Psoas muscle (tissue), 8 donors: ENCODE results near the gene CCNY. TPM values are rescaled to one million over a fixed set of nuclear protein-coding genes. Genes with fewer than 3 reads are reported as not detected.
"Not testable (repeated sequence)": the region's sequence is repeated elsewhere in the genome, so short reads cannot be mapped to it uniquely, and the experiment has no call there.

Experiments used
- ATAC-seq, 4 donors: fragments of 200-7000 bp; cut with Tn5 transposase; one replicate each; pipeline ENCODE4 v1.9.1; 2020; ENCODE audit warnings: moderate library complexity in 3 of 4, mild to moderate bottlenecking in 2 of 4
- DNase-seq, 2 donors: peaks; one replicate each; pipeline ENCODE4 v3.0.0-alpha.2; 2020
- H3K27ac ChIP-seq: fragments of 200-600 bp; one replicate; pipeline ENCODE4 v1.8.0; 2022
- H3K27me3 ChIP-seq, 3 donors: fragments of 200-600 bp in 1 of 3; one replicate each; pipeline versions ENCODE4 v1.6.1 to v1.8.0; 2013 to 2022; ENCODE audit warnings: low read length in 2 of 3, mild to moderate bottlenecking in 2 of 3, moderate library complexity in 1 of 3; ENCODE audit not compliant: insufficient read depth in 3 of 3
- H3K36me3 ChIP-seq, 2 donors: fragments of 200-600 bp in 1 of 2; one replicate each; pipeline versions ENCODE4 v1.6.1 to v1.8.0; 2013 to 2022; ENCODE audit warnings: low read depth in 1 of 2, mild to moderate bottlenecking in 1 of 2, moderate library complexity in 1 of 2; ENCODE audit not compliant: insufficient read depth in 1 of 2
- H3K4me1 ChIP-seq: fragments of 200-600 bp; one replicate; pipeline ENCODE4 v1.8.0; 2022
- H3K4me3 ChIP-seq: fragments of 200-600 bp; one replicate; pipeline ENCODE4 v1.8.0; 2022; ENCODE audit warnings: mild to moderate bottlenecking
- H3K9me3 ChIP-seq: fragments of 200-600 bp; one replicate; pipeline ENCODE4 v1.8.0; 2022
- CTCF ChIP-seq: fragments of 200-600 bp; IDR thresholded peaks from one replicate; pipeline ENCODE4 v1.8.0; 2022; ENCODE audit warnings: antibody characterized with exemption
- WGBS, 3 donors: extraction: QIAGEN DNeasy Blood & Tissue Kit; methylation state at CpG; one replicate each; pipeline versions ENCODE4 v1.1.6 to v1.1.7; 2013; 5-methylcytosine and 5-hydroxymethylcytosine counted together
- intact Hi-C, 2 donors: fragments of 100-400 bp; cut with DNase I; formaldehyde crosslinking; loops; one replicate each; pipeline versions ENCODE4 v1.11.0 to v1.14.2; 2022
- polyA plus RNA-seq, 3 donors: library from polyadenylated mRNA; stranded (reverse); fragments of 200-250 nt; gene quantifications; one replicate each; pipeline ENCODE4 v1.2.3, GENCODE V29; 2013
- total RNA-seq, 4 donors: library from RNA; stranded (reverse); fragmentation: NEBNext Ultra II Directional in 2 of 4; extraction: Animal tissue kit (Norgen Biotek cat#: 25700) in 2 of 4; gene quantifications; one replicate each; pipeline versions ENCODE4 v1.2.1 to v1.2.4, GENCODE V29; 2021 to 2023
- donor health status: healthy with polysubstance abuse.
- donor health status: DM: no; HTN: no; CAD: no; lungs with moderate emphysema.
- donor health status: Bipolar disorder and iron deficiency.
- donor health status: healthy.
- donor health status: DM: yes; HTN: yes; CAD: no.
- donor health status: DM: no; HTN: no; CAD: no.
- donor health status: DM: no; HTN: no; CAD: no.
- donor health status: DM: yes; HTN: yes; CAD: no.

CCNY gene
- total and polyA plus RNA-seq, 7 donors, result 21.2 to 55.8 (median 47.0) TPM

GRCh38 chr10:35511647-35512046 is 175.3 kb downstream of the CCNY start:
- Histone ChIP-seq H3K9me3 (no peaks in the 10 kb centered on the region), H3K4me1 (no peaks in the 10 kb centered on the region), H3K27me3 (no peaks in the 10 kb centered on the region), H3K27ac (no peak overlapping the region), H3K36me3 (no peaks in the 10 kb centered on the region), H3K4me3 (no peak overlapping the region)
- intact Hi-C loops, result no loop called here
- no peak for DNase-seq
- ATAC-seq, result no peak
- no peak for TF ChIP-seq CTCF
- 82 to 88% (median 87%) methylated on average over 8 of the region's 8 CpGs for WGBS, 3 donors

GRCh38 chr10:35516102-35516670 is 179.9 kb downstream of the CCNY start:
- DNase-seq (no peak), ATAC-seq (no peak)
- intact Hi-C loops, result no loop called here
- 94 to 100% (median 94%) methylated on average over 2 of the region's 2 CpGs for WGBS, 3 donors
- TF ChIP-seq CTCF, result no peak
- no peaks in the 10 kb centered on the region for H3K27me3 ChIP-seq
- no peaks in the 10 kb centered on the region for H3K36me3 ChIP-seq
- no peak overlapping the region for H3K4me3 ChIP-seq
- H3K27ac ChIP-seq, result no peak overlapping the region
- no peaks in the 10 kb centered on the region for H3K9me3 ChIP-seq
- H3K4me1 ChIP-seq, result peaks cover 3% of the 10 kb centered on the region

- no peaks in the 10 kb centered on the region for H3K9me3 ChIP-seq
- H3K4me1 ChIP-seq, result peaks cover 3% of the 10 kb centered on the region
- H3K27me3 ChIP-seq, result no peaks in the 10 kb centered on the region
- no peaks in the 10 kb centered on the region for H3K36me3 ChIP-seq
- no peak for DNase-seq
- intact Hi-C loops, result no loop called here
- ATAC-seq, result peak; percentile 62 to 77 (median 72)
- WGBS, 3 donors, result 66 to 83% (median 66%) methylated on average over 11 of the region's 11 CpGs
- peak overlapping the region; percentile 6 for H3K27ac ChIP-seq
- TF ChIP-seq CTCF, result no peak
- H3K4me3 ChIP-seq, result no peak overlapping the region
These were observed 181.3 kb downstream of the CCNY start for GRCh38 chr10:35517431-35518181.

GRCh38 chr10:35518187-35518586 is 181.9 kb downstream of the CCNY start:
- H3K4me1 ChIP-seq, intact Hi-C loops, H3K27me3 ChIP-seq, H3K36me3 ChIP-seq, H3K4me3 ChIP-seq, DNase-seq, H3K9me3 ChIP-seq, H3K27ac ChIP-seq, ATAC-seq: not testable (repeated sequence)
- WGBS, 3 donors, result 91 to 95% (median 94%) methylated on average over 1 of the region's 1 CpG

GRCh38 chr10:35520996-35521395 is 184.7 kb downstream of the CCNY start:
- Histone ChIP-seq H3K27me3 (no peaks in the 10 kb centered on the region), H3K9me3 (no peaks in the 10 kb centered on the region), H3K27ac (no peak overlapping the region), H3K4me3 (no peak overlapping the region), H3K36me3 (no peaks in the 10 kb centered on the region), H3K4me1 (peaks cover 16% of the 10 kb centered on the region)
- DNase-seq (no peak), ATAC-seq (no peak)
- no peak for TF ChIP-seq CTCF
- intact Hi-C loops, result no loop called here
- WGBS, 3 donors, result 95 to 98% (median 96%) methylated on average over 3 of the region's 3 CpGs
